ENCODE measurements around the gene MBD3L1.

GRCh38 chr19:8866344-8866743 is 34.2 kb downstream of the MBD3L1 start:
- no peak for TF ChIP-seq CTCF (IDR thresholded peaks at IDR 0.05; ENCODE audit: low read length)
- no peak for TF ChIP-seq EZH2 (IDR thresholded peaks at IDR 0.05; ENCODE audit: borderline replicate concordance, low read length)
